Measurements from ENCODE around the gene CNGA1. TPM values are rescaled to one million over a fixed set of nuclear protein-coding genes. Genes with fewer than 3 reads are reported as not detected.

The CNGA1 gene
- total and polyA plus RNA-seq, 4 experiments from 2014 or later = not detected

- H3K27ac ChIP-seq (ENCODE audit: low read depth, low read length) = no peak overlapping the region
- no peaks in the 10 kb centered on the region for H3K27me3 Mint-ChIP-seq
- no peaks in the 10 kb centered on the region for H3K36me3 Mint-ChIP-seq
- H3K4me3 ChIP-seq (ENCODE audit: low read length in 2 of 2) = no peak overlapping the region
- H3K27me3 ChIP-seq (ENCODE audit: insufficient read depth, low read length) = no peaks in the 10 kb centered on the region
- H3K9me3 Mint-ChIP-seq = no peaks in the 10 kb centered on the region
- H3K4me1 ChIP-seq (ENCODE audit: insufficient read depth, low read length) = no peaks in the 10 kb centered on the region
- no peaks in the 10 kb centered on the region for H3K9me3 ChIP-seq (ENCODE audit: control insufficient read depth in 1 of 2, low read length in 2 of 2)
- DNase-seq = no peak
- peaks cover 2 to 22% (median 5%) of the 10 kb centered on the region in 4 donors for H3K4me1 Mint-ChIP-seq
- intact Hi-C loops (cut with micrococcal nuclease) = loop anchor here (1.0 kb wide), 3 partner anchors 15 to 109 kb away; no protein-coding TSS in a partner anchor
- ChIA-PET CTCF (ENCODE audit: partially characterized antibody) (interaction anchor here (0.8 to 9.0 kb wide), 10 partner anchors 8 to 76 kb away, joined by 3 to 140 read pairs (median 5); partner anchors contain the start of genes CNGA1 and NIPAL1), POLR2A (ENCODE audit: partially characterized antibody) (interaction anchor here (0.7 to 0.8 kb wide), 2 partner anchors 14 to 76 kb away, joined by 3 read pairs; no protein-coding TSS in a partner anchor)
- no peak overlapping the region for H3K27ac Mint-ChIP-seq
- H3K36me3 ChIP-seq (ENCODE audit: insufficient read depth, low read length) = no peaks in the 10 kb centered on the region
- no peak overlapping the region for H3K4me3 Mint-ChIP-seq
Observed at GRCh38 chr4:48032721-48033120, 16.2 kb upstream of the CNGA1 start.

GRCh38 chr4:48031802-48032525, 15.5 kb upstream of the CNGA1 start:
- H3K27ac Mint-ChIP-seq = no peak overlapping the region
- H3K36me3 Mint-ChIP-seq = no peaks in the 10 kb centered on the region
- H3K27me3 Mint-ChIP-seq = no peaks in the 10 kb centered on the region
- H3K27me3 ChIP-seq (ENCODE audit: insufficient read depth, low read length) = no peaks in the 10 kb centered on the region
- H3K4me3 Mint-ChIP-seq = no peak overlapping the region
- ChIA-PET POLR2A (ENCODE audit: partially characterized antibody) (interaction anchor here (0.7 to 0.8 kb wide), 2 partner anchors 15 to 77 kb away, joined by 3 read pairs; no protein-coding TSS in a partner anchor), CTCF (ENCODE audit: partially characterized antibody) (interaction anchor here (0.8 to 9.0 kb wide), 10 partner anchors 13 to 96 kb away, joined by 3 to 140 read pairs (median 5); partner anchors contain the start of genes CNGA1 and NIPAL1)
- H3K4me3 ChIP-seq (ENCODE audit: low read length in 2 of 2) = no peak overlapping the region
- H3K27ac ChIP-seq (ENCODE audit: low read depth, low read length) = no peak overlapping the region
- intact Hi-C loops (cut with micrococcal nuclease) = no loop called here
- no peaks in the 10 kb centered on the region for H3K4me1 ChIP-seq (ENCODE audit: insufficient read depth, low read length)
- H3K9me3 Mint-ChIP-seq = no peaks in the 10 kb centered on the region
- H3K9me3 ChIP-seq (ENCODE audit: control insufficient read depth in 1 of 2, low read length in 2 of 2) = no peaks in the 10 kb centered on the region
- H3K4me1 Mint-ChIP-seq = peaks cover 2 to 22% (median 5%) of the 10 kb centered on the region in 4 donors
- no peak for DNase-seq
- no peaks in the 10 kb centered on the region for H3K36me3 ChIP-seq (ENCODE audit: insufficient read depth, low read length)

GRCh38 chr4:48030470-48030869, 14.0 kb upstream of the CNGA1 start:
- Histone ChIP-seq H3K4me1 (ENCODE audit: insufficient read depth, low read length) (no peaks in the 10 kb centered on the region), H3K27ac (ENCODE audit: low read depth, low read length) (no peak overlapping the region), H3K4me3 (ENCODE audit: low read length in 2 of 2) (no peak overlapping the region), H3K9me3 (ENCODE audit: control insufficient read depth in 1 of 2, low read length in 2 of 2) (no peaks in the 10 kb centered on the region), H3K27me3 (ENCODE audit: insufficient read depth, low read length) (no peaks in the 10 kb centered on the region), H3K36me3 (ENCODE audit: insufficient read depth, low read length) (no peaks in the 10 kb centered on the region)
- intact Hi-C loops (cut with micrococcal nuclease) = no loop called here
- ChIA-PET POLR2A (ENCODE audit: partially characterized antibody) (no interaction called here), CTCF (ENCODE audit: partially characterized antibody) (interaction anchor here (8.6 to 9.0 kb wide), 2 partner anchors 15 to 56 kb away, joined by 135 to 140 read pairs; no protein-coding TSS in a partner anchor)
- H3K4me3 Mint-ChIP-seq = no peak overlapping the region
- no peaks in the 10 kb centered on the region for H3K36me3 Mint-ChIP-seq
- H3K27me3 Mint-ChIP-seq = no peaks in the 10 kb centered on the region
- no peak for DNase-seq
- peaks cover 2 to 16% (median 5%) of the 10 kb centered on the region in 4 donors for H3K4me1 Mint-ChIP-seq
- no peaks in the 10 kb centered on the region for H3K9me3 Mint-ChIP-seq
- no peak overlapping the region for H3K27ac Mint-ChIP-seq

GRCh38 chr4:48028696-48029095, 12.2 kb upstream of the CNGA1 start:
- ChIA-PET POLR2A (ENCODE audit: partially characterized antibody) (no interaction called here), CTCF (ENCODE audit: partially characterized antibody) (interaction anchor here (8.6 to 9.0 kb wide), 2 partner anchors 17 to 58 kb away, joined by 135 to 140 read pairs; no protein-coding TSS in a partner anchor)
- peaks cover 0 to 12% (median 2%) of the 10 kb centered on the region in 4 donors for H3K4me1 Mint-ChIP-seq
- Histone ChIP-seq H3K4me3 (ENCODE audit: low read length in 2 of 2) (no peak overlapping the region), H3K9me3 (ENCODE audit: control insufficient read depth in 1 of 2, low read length in 2 of 2) (no peaks in the 10 kb centered on the region), H3K27ac (ENCODE audit: low read depth, low read length) (no peak overlapping the region), H3K4me1 (ENCODE audit: insufficient read depth, low read length) (no peaks in the 10 kb centered on the region), H3K27me3 (ENCODE audit: insufficient read depth, low read length) (no peaks in the 10 kb centered on the region), H3K36me3 (ENCODE audit: insufficient read depth, low read length) (no peaks in the 10 kb centered on the region)
- no peak overlapping the region for H3K27ac Mint-ChIP-seq
- no peaks in the 10 kb centered on the region for H3K9me3 Mint-ChIP-seq
- peaks cover 0 to 1% of the 10 kb centered on the region in 2 donors for H3K27me3 Mint-ChIP-seq
- H3K4me3 Mint-ChIP-seq = no peak overlapping the region
- no peaks in the 10 kb centered on the region for H3K36me3 Mint-ChIP-seq
- DNase-seq = no peak
- intact Hi-C loops (cut with micrococcal nuclease) = no loop called here

- no peak overlapping the region for H3K27ac ChIP-seq (ENCODE audit: low read depth, low read length)
- intact Hi-C loops (cut with micrococcal nuclease) = no loop called here
- POLR2A ChIA-PET (ENCODE audit: partially characterized antibody) = no interaction called here
Observed at GRCh38 chr4:48027653-48028052, 11.2 kb upstream of the CNGA1 start.

GRCh38 chr4:48025005-48025404, 8.5 kb upstream of the CNGA1 start:
- H3K36me3 ChIP-seq (ENCODE audit: insufficient read depth, low read length) = no peaks in the 10 kb centered on the region
- no peaks in the 10 kb centered on the region for H3K9me3 ChIP-seq (ENCODE audit: control insufficient read depth in 1 of 2, low read length in 2 of 2)
- peaks cover 0 to 2% (median 0%) of the 10 kb centered on the region in 8 donors for H3K9me3 Mint-ChIP-seq
- no peak overlapping the region for H3K27ac Mint-ChIP-seq
- H3K4me3 Mint-ChIP-seq = no peak overlapping the region
- H3K4me3 ChIP-seq (ENCODE audit: low read length in 2 of 2) = no peak overlapping the region
- no peaks in the 10 kb centered on the region for H3K27me3 ChIP-seq (ENCODE audit: insufficient read depth, low read length)
- CTCF ChIA-PET (ENCODE audit: partially characterized antibody) = interaction anchor here (1.1 to 1.4 kb wide), 2 partner anchors 8 to 9 kb away, joined by 4 to 5 read pairs; no protein-coding TSS in a partner anchor
- H3K36me3 Mint-ChIP-seq = no peaks in the 10 kb centered on the region
- H3K27me3 Mint-ChIP-seq = peaks cover 0 to 3% of the 10 kb centered on the region in 2 donors
- no peak for DNase-seq
- no peaks in the 10 kb centered on the region for H3K4me1 ChIP-seq (ENCODE audit: insufficient read depth, low read length)
- intact Hi-C loops (cut with micrococcal nuclease) = no loop called here
- POLR2A ChIA-PET (ENCODE audit: partially characterized antibody) = no interaction called here
- no peak overlapping the region for H3K27ac ChIP-seq (ENCODE audit: low read depth, low read length)
- H3K4me1 Mint-ChIP-seq = peaks cover 0 to 15% (median 3%) of the 10 kb centered on the region in 4 donors

More at GRCh38 chr4:48027653-48028052, 11.2 kb upstream of the CNGA1 start:
- H3K9me3 ChIP-seq (ENCODE audit: control insufficient read depth in 1 of 2, low read length in 2 of 2) = no peaks in the 10 kb centered on the region
- H3K4me1 ChIP-seq (ENCODE audit: insufficient read depth, low read length) = no peaks in the 10 kb centered on the region
- H3K27me3 ChIP-seq (ENCODE audit: insufficient read depth, low read length) = no peaks in the 10 kb centered on the region
- Mint-ChIP-seq H3K4me3 (no peak overlapping the region), H3K27ac (no peak overlapping the region), H3K9me3 (no peaks in the 10 kb centered on the region), H3K27me3 (peaks cover 0 to 3% of the 10 kb centered on the region in 2 donors), H3K36me3 (no peaks in the 10 kb centered on the region), H3K4me1 (peaks cover 0 to 11% (median 2%) of the 10 kb centered on the region in 4 donors)
- no peak overlapping the region for H3K4me3 ChIP-seq (ENCODE audit: low read length in 2 of 2)
- DNase-seq = no peak
- CTCF ChIA-PET (ENCODE audit: partially characterized antibody) = no interaction called here
- no peaks in the 10 kb centered on the region for H3K36me3 ChIP-seq (ENCODE audit: insufficient read depth, low read length)

- ChIA-PET CTCF (ENCODE audit: partially characterized antibody) (interaction anchor here (0.6 to 1.4 kb wide), 3 partner anchors 9 to 586 kb away, joined by 3 to 5 read pairs (median 4); no protein-coding TSS in a partner anchor), POLR2A (ENCODE audit: partially characterized antibody) (no interaction called here)
- Mint-ChIP-seq H3K27ac (no peak overlapping the region), H3K4me3 (no peak overlapping the region), H3K4me1 (peaks cover 0 to 15% (median 3%) of the 10 kb centered on the region in 4 donors), H3K36me3 (no peaks in the 10 kb centered on the region), H3K27me3 (peaks cover 0 to 3% of the 10 kb centered on the region in 2 donors), H3K9me3 (peaks cover 0 to 2% (median 0%) of the 10 kb centered on the region in 8 donors)
- Histone ChIP-seq H3K36me3 (ENCODE audit: insufficient read depth, low read length) (no peaks in the 10 kb centered on the region), H3K27ac (ENCODE audit: low read depth, low read length) (no peak overlapping the region), H3K27me3 (ENCODE audit: insufficient read depth, low read length) (no peaks in the 10 kb centered on the region), H3K9me3 (ENCODE audit: control insufficient read depth in 1 of 2, low read length in 2 of 2) (no peaks in the 10 kb centered on the region), H3K4me3 (ENCODE audit: low read length in 2 of 2) (no peak overlapping the region), H3K4me1 (ENCODE audit: insufficient read depth, low read length) (no peaks in the 10 kb centered on the region)
- intact Hi-C loops (cut with micrococcal nuclease) = no loop called here
- DNase-seq = no peak
Observed at GRCh38 chr4:48024522-48024921, 8.0 kb upstream of the CNGA1 start.

Data from CD4-positive, alpha-beta memory T cell (primary cell).